ENCODE measurements around the gene NT5C1B.

NT5C1B gene

GRCh38 chr2:18604531-18604885, 15.1 kb upstream of the NT5C1B start:
- no peak for TF ChIP-seq SIN3A (IDR thresholded peaks at IDR 0.05; ENCODE audit: borderline replicate concordance, insufficient read depth, low read length)

- no peak for TF ChIP-seq FOXP2 (optimal IDR thresholded peaks at IDR 0.05; ENCODE audit: borderline replicate concordance, extremely low read depth, extremely low read length, insufficient read depth)
Measured at GRCh38 chr2:18603854-18604530, 14.6 kb upstream of the NT5C1B start.

DNA sequence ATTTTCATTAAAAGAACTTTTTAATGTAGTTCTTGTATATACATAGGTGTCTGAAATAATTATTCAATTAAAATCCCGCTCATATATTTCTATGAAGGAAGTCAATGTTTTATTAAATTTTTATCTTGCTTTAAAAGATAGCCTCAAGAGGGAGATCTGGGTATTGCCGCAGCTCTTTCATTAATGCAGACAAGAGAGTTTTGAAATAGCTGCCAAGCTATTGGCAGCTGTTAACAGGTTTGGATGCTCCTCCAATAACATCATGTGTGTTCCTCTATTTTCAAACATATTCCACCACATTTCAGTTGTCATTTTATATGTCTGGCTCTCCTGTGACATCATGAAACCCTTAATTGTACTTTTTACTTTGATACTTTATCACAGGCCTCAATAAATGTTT, 12.9 kb upstream of the NT5C1B start:
- TF ChIP-seq TAF1 (IDR thresholded peaks at IDR 0.05; ENCODE audit: borderline replicate concordance, insufficient read depth, low read length): no peak
- TF ChIP-seq, protein P1, sequence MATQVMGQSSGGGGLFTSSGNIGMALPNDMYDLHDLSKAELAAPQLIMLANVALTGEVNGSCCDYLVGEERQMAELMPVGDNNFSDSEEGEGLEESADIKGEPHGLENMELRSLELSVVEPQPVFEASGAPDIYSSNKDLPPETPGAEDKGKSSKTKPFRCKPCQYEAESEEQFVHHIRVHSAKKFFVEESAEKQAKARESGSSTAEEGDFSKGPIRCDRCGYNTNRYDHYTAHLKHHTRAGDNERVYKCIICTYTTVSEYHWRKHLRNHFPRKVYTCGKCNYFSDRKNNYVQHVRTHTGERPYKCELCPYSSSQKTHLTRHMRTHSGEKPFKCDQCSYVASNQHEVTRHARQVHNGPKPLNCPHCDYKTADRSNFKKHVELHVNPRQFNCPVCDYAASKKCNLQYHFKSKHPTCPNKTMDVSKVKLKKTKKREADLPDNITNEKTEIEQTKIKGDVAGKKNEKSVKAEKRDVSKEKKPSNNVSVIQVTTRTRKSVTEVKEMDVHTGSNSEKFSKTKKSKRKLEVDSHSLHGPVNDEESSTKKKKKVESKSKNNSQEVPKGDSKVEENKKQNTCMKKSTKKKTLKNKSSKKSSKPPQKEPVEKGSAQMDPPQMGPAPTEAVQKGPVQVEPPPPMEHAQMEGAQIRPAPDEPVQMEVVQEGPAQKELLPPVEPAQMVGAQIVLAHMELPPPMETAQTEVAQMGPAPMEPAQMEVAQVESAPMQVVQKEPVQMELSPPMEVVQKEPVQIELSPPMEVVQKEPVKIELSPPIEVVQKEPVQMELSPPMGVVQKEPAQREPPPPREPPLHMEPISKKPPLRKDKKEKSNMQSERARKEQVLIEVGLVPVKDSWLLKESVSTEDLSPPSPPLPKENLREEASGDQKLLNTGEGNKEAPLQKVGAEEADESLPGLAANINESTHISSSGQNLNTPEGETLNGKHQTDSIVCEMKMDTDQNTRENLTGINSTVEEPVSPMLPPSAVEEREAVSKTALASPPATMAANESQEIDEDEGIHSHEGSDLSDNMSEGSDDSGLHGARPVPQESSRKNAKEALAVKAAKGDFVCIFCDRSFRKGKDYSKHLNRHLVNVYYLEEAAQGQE (IDR thresholded peaks at IDR 0.05; ENCODE audit: insufficient read depth in 1 of 2, low read depth in 2 of 2, low read length in 2 of 2): no peak
- TF ChIP-seq SIN3A (IDR thresholded peaks at IDR 0.05; ENCODE audit: borderline replicate concordance, insufficient read depth, low read length): no peak
- TF ChIP-seq FOXP2 (optimal IDR thresholded peaks at IDR 0.05; ENCODE audit: borderline replicate concordance, extremely low read depth, extremely low read length, insufficient read depth): no peak
- no peak for TF ChIP-seq POLR2AphosphoS5 (IDR thresholded peaks at IDR 0.05; ENCODE audit: low read depth, low read length)

GRCh38 chr2:18600255-18600613, 10.9 kb upstream of the NT5C1B start:
- TF ChIP-seq POLR2AphosphoS5 (IDR thresholded peaks at IDR 0.05; ENCODE audit: low read depth, low read length) (no peak), SIN3A (IDR thresholded peaks at IDR 0.05; ENCODE audit: borderline replicate concordance, insufficient read depth, low read length) (no peak), FOXP2 (optimal IDR thresholded peaks at IDR 0.05; ENCODE audit: borderline replicate concordance, extremely low read depth, extremely low read length, insufficient read depth) (no peak), TAF1 (IDR thresholded peaks at IDR 0.05; ENCODE audit: borderline replicate concordance, insufficient read depth, low read length) (no peak)
- TF ChIP-seq, protein P1 (IDR thresholded peaks at IDR 0.05; ENCODE audit: insufficient read depth in 1 of 2, low read depth in 2 of 2, low read length in 2 of 2): no peak

DNA sequence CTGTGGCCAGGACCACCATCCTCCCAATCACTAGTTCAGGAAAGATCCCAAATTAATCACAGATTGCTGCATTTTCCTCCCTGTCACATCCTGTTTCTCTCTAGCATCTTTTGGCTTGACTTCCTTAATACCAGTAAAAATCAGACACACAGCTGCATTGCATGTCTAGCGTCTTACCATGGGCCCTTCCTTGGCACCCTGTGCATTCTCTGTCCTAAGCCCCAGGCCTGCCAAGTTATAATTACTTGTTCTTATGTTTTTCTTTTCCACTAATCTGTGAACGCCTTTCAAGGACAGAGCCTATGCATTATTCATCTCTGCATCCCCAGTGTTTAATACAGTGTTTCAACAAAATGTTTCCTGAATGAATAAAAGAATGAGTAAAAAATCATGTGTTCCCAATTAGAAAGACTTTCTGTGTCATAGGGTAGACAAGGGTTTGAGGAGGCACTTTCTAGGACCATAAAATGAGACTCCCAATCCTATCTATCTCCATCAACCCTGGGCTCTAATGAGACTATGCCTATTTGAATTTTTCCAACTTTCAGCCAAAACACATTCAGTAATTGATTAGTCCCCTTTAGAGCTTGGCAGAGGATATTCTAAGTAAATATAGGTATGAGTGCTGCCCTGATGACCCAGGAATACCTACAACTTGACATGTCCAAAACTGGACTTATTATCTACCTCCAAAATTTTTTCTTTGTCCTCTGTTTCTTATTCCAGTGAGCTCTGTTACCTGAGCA, 10.3 kb upstream of the NT5C1B start:
- TF ChIP-seq POLR2AphosphoS5 (IDR thresholded peaks at IDR 0.05; ENCODE audit: low read depth, low read length) (no peak), FOXP2 (optimal IDR thresholded peaks at IDR 0.05; ENCODE audit: borderline replicate concordance, extremely low read depth, extremely low read length, insufficient read depth) (no peak)
- TF ChIP-seq, protein P1 (IDR thresholded peaks at IDR 0.05; ENCODE audit: insufficient read depth in 1 of 2, low read depth in 2 of 2, low read length in 2 of 2): no peak

DNA sequence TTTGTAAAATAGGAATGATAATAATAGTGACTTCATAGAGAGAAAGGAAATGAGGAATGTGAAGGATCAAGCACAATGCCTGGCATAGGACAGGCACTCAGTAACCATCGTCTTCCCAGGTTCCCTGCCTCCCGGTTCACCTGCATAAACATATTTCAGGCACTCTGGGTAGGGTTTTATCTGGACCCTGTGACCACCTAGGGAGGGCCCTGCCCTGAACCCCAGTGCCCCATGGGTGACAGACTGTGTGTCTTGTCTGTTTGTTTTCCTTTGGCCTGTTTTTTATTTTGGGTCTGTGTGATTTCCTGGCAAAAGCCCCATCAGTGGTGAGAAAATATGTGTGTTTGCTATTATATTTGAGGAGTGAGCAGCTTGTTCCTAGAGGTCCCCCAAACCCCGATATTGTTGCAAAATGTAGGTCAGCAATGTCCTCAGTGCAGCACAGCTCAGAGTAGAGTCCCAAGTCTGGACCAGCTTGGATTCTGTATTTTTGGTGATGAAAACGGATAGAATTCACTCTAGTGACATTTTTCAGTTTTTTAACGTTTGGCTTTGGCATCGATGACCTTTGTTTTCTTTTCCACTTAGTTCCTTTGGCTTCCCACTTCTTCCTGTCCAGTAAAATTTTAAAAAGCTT, 9.6 kb upstream of the NT5C1B start:
- TF ChIP-seq, protein P1 (IDR thresholded peaks at IDR 0.05; ENCODE audit: insufficient read depth in 1 of 2, low read depth in 2 of 2, low read length in 2 of 2): no peak
- TF ChIP-seq TAF1 (IDR thresholded peaks at IDR 0.05; ENCODE audit: borderline replicate concordance, insufficient read depth, low read length) (no peak), SIN3A (IDR thresholded peaks at IDR 0.05; ENCODE audit: borderline replicate concordance, insufficient read depth, low read length) (no peak), POLR2AphosphoS5 (IDR thresholded peaks at IDR 0.05; ENCODE audit: low read depth, low read length) (no peak), FOXP2 (optimal IDR thresholded peaks at IDR 0.05; ENCODE audit: borderline replicate concordance, extremely low read depth, extremely low read length, insufficient read depth) (no peak)

Measured in PFSK-1 (cell line).